ENCODE measurements around the gene UPP1.
"Not testable (repeated sequence)": the region's sequence is repeated elsewhere in the genome, so short reads cannot be mapped to it uniquely, and the experiment has no call there.

Gene UPP1

GRCh38 chr7:48053736-48054135, 35.3 kb upstream of the UPP1 start:
- Histone ChIP-seq H3K36me3 (ENCODE audit: control insufficient read depth in 2 of 2, insufficient read depth in 2 of 2, low read length in 2 of 2) (no peaks in the 10 kb centered on the region), H3K9ac (ENCODE audit: low read length in 2 of 2) (no peak overlapping the region), H3K27me3 (ENCODE audit: control insufficient read depth in 1 of 2, insufficient read depth in 2 of 2, low read length in 2 of 2) (no peaks in the 10 kb centered on the region), H3K4me3 (ENCODE audit: low read length in 2 of 2) (no peak overlapping the region), H3K9me3 (ENCODE audit: control insufficient read depth in 2 of 2, low read length in 2 of 2) (no peaks in the 10 kb centered on the region), H3K4me1 (ENCODE audit: control insufficient read depth, insufficient read depth, low read length) (no peaks in the 10 kb centered on the region), H3K27ac (ENCODE audit: low read length) (no peak overlapping the region)

GRCh38 chr7:48058990-48059389, 30.1 kb upstream of the UPP1 start:
- H3K9me3 ChIP-seq (ENCODE audit: control insufficient read depth in 2 of 2, low read length in 2 of 2): no peaks in the 10 kb centered on the region
- H3K27ac ChIP-seq (ENCODE audit: low read length): no peak overlapping the region
- no peaks in the 10 kb centered on the region for H3K36me3 ChIP-seq (ENCODE audit: control insufficient read depth in 2 of 2, insufficient read depth in 2 of 2, low read length in 2 of 2)
- no peaks in the 10 kb centered on the region for H3K4me1 ChIP-seq (ENCODE audit: control insufficient read depth, insufficient read depth, low read length)
- H3K9ac ChIP-seq (ENCODE audit: low read length in 2 of 2): no peak overlapping the region
- no peaks in the 10 kb centered on the region for H3K27me3 ChIP-seq (ENCODE audit: control insufficient read depth in 1 of 2, insufficient read depth in 2 of 2, low read length in 2 of 2)
- H3K4me3 ChIP-seq (ENCODE audit: low read length in 2 of 2): no peak overlapping the region

- H3K27me3 ChIP-seq (ENCODE audit: control insufficient read depth in 1 of 2, insufficient read depth in 2 of 2, low read length in 2 of 2): no peaks in the 10 kb centered on the region
- no peak overlapping the region for H3K4me3 ChIP-seq (ENCODE audit: low read length in 2 of 2)
- no peaks in the 10 kb centered on the region for H3K36me3 ChIP-seq (ENCODE audit: control insufficient read depth in 2 of 2, insufficient read depth in 2 of 2, low read length in 2 of 2)
- H3K9me3 ChIP-seq (ENCODE audit: control insufficient read depth in 2 of 2, low read length in 2 of 2): no peaks in the 10 kb centered on the region
- no peak overlapping the region for H3K27ac ChIP-seq (ENCODE audit: low read length)
- no peaks in the 10 kb centered on the region for H3K4me1 ChIP-seq (ENCODE audit: control insufficient read depth, insufficient read depth, low read length)
- H3K9ac ChIP-seq (ENCODE audit: low read length in 2 of 2): no peak overlapping the region
Observed at GRCh38 chr7:48059706-48060105, 29.4 kb upstream of the UPP1 start.

DNA sequence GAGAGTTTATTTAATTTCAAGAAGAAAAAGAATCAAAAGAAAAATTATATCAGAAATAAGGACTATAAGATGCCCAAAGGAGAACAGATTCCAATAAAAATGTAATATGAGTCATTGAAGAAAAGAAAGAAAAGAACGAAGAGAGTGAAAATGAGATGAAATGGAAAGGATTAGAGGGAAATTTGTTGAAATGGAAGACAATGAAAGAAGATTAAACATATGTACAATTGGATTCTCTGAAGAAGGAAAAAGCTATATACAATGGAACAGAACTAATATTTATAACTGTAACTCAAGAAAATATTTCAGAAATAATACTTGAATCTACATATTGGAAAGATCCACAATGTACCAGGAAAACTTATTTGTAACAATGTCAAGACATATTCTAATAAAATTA, 25.1 kb upstream of the UPP1 start:
- Histone ChIP-seq H3K9ac (ENCODE audit: low read length in 2 of 2) (no peak overlapping the region), H3K36me3 (ENCODE audit: control insufficient read depth in 2 of 2, insufficient read depth in 2 of 2, low read length in 2 of 2) (no peaks in the 10 kb centered on the region), H3K27ac (ENCODE audit: low read length) (no peak overlapping the region), H3K9me3 (ENCODE audit: control insufficient read depth in 2 of 2, low read length in 2 of 2) (no peaks in the 10 kb centered on the region), H3K4me1 (ENCODE audit: control insufficient read depth, insufficient read depth, low read length) (no peaks in the 10 kb centered on the region), H3K4me3 (ENCODE audit: low read length in 2 of 2) (no peak overlapping the region), H3K27me3 (ENCODE audit: control insufficient read depth in 1 of 2, insufficient read depth in 2 of 2, low read length in 2 of 2) (no peaks in the 10 kb centered on the region)

- Histone ChIP-seq H3K9me3 (ENCODE audit: control insufficient read depth in 2 of 2, low read length in 2 of 2) (peaks cover 0 to 3% of the 10 kb centered on the region in 2 donors), H3K27me3 (ENCODE audit: control insufficient read depth in 1 of 2, insufficient read depth in 2 of 2, low read length in 2 of 2) (no peaks in the 10 kb centered on the region), H3K4me3 (ENCODE audit: low read length in 2 of 2) (no peak overlapping the region), H3K36me3 (ENCODE audit: control insufficient read depth in 2 of 2, insufficient read depth in 2 of 2, low read length in 2 of 2) (no peaks in the 10 kb centered on the region), H3K27ac (ENCODE audit: low read length) (no peak overlapping the region), H3K4me1 (ENCODE audit: control insufficient read depth, insufficient read depth, low read length) (no peaks in the 10 kb centered on the region), H3K9ac (ENCODE audit: low read length in 2 of 2) (no peak overlapping the region)
Observed at GRCh38 chr7:48067475-48067874, 21.6 kb upstream of the UPP1 start.

DNA sequence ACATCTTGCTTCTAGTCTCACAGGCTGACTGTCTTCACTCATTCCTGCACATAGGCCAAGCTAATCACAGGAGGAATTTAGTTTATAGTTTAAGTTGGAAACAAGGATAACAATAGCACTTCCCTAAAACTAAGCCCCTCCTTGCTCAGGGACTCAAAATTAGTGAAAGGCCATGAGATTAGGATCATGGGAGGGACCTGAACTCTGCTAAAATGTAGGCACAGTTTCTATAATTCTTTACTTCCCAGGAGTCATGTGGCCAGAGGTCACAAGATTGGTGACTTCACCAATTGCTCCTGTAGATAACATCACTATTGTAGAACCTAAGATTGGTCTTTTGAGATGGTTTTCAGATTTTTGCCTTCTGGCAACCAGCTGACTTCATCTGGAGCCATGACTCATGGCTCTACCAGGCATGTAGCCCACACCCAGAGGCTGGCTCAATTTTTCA, 14.8 kb upstream of the UPP1 start:
- no peaks in the 10 kb centered on the region for H3K27me3 ChIP-seq (ENCODE audit: control insufficient read depth in 1 of 2, insufficient read depth in 2 of 2, low read length in 2 of 2)
- no peak overlapping the region for H3K9ac ChIP-seq (ENCODE audit: low read length in 2 of 2)
- no peak overlapping the region for H3K27ac ChIP-seq (ENCODE audit: low read length)
- peaks cover 0 to 3% of the 10 kb centered on the region in 2 donors for H3K9me3 ChIP-seq (ENCODE audit: control insufficient read depth in 2 of 2, low read length in 2 of 2)
- H3K4me1 ChIP-seq (ENCODE audit: control insufficient read depth, insufficient read depth, low read length): no peaks in the 10 kb centered on the region
- no peaks in the 10 kb centered on the region for H3K36me3 ChIP-seq (ENCODE audit: control insufficient read depth in 2 of 2, insufficient read depth in 2 of 2, low read length in 2 of 2)
- H3K4me3 ChIP-seq (ENCODE audit: low read length in 2 of 2): no peak overlapping the region

DNA sequence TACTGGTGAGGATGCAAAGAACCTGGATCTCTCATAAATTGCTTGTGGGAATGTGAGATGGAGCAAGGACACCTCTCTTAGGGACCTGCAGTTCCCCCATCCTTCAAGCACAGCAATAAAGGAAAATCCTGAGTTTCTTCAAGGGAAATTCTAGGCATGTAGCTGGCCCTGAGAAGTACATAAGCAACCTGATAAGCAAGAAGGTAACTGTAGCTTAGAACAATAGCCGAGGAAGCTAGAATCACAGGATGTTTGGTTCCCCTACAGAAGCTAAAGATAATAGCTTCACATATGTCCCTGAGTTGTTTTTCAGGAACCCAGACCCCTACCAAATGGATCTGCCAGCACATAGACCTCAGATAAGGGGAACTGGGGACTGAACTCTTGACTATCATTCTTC, 11.6 kb upstream of the UPP1 start:
- Histone ChIP-seq H3K9me3 (ENCODE audit: control insufficient read depth in 2 of 2, low read length in 2 of 2) (no peaks in the 10 kb centered on the region), H3K36me3 (ENCODE audit: control insufficient read depth in 2 of 2, insufficient read depth in 2 of 2, low read length in 2 of 2) (no peaks in the 10 kb centered on the region)

DNA sequence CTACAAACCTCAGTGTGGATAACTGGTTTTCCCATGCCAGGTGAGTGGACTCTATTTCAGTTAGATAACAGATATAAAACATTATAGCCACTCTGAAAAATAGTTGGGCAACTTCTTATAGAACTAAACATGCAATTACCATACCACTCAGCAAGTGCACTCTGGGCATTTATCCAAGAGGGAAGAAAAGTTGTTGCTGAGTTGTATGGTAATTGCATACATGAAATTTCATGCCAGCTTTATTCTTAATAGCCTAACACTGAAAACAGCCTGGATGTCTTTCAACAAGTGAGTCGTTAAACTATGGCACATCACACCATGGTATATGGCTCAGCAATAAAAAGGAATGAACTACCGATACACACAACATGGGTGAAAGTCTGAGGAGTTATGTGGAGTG, 10.6 kb upstream of the UPP1 start:
- H3K9ac ChIP-seq (ENCODE audit: low read length in 2 of 2): no peak overlapping the region
- H3K27me3 ChIP-seq (ENCODE audit: control insufficient read depth in 1 of 2, insufficient read depth in 2 of 2, low read length in 2 of 2): no peaks in the 10 kb centered on the region
- H3K4me3 ChIP-seq (ENCODE audit: low read length in 2 of 2): no peak overlapping the region
- no peaks in the 10 kb centered on the region for H3K36me3 ChIP-seq (ENCODE audit: control insufficient read depth in 2 of 2, insufficient read depth in 2 of 2, low read length in 2 of 2)
- H3K4me1 ChIP-seq (ENCODE audit: control insufficient read depth, insufficient read depth, low read length): no peaks in the 10 kb centered on the region
- no peak overlapping the region for H3K27ac ChIP-seq (ENCODE audit: low read length)
- H3K9me3 ChIP-seq (ENCODE audit: control insufficient read depth in 2 of 2, low read length in 2 of 2): no peaks in the 10 kb centered on the region

More for the DNA sequence above, 11.6 kb upstream of the UPP1 start:
- no peak overlapping the region for H3K9ac ChIP-seq (ENCODE audit: low read length in 2 of 2)
- H3K27ac ChIP-seq (ENCODE audit: low read length): no peak overlapping the region
- H3K27me3 ChIP-seq (ENCODE audit: control insufficient read depth in 1 of 2, insufficient read depth in 2 of 2, low read length in 2 of 2): no peaks in the 10 kb centered on the region
- no peaks in the 10 kb centered on the region for H3K4me1 ChIP-seq (ENCODE audit: control insufficient read depth, insufficient read depth, low read length)
- no peak overlapping the region for H3K4me3 ChIP-seq (ENCODE audit: low read length in 2 of 2)

GRCh38 chr7:48082378-48082777, 6.7 kb upstream of the UPP1 start:
- H3K27me3 ChIP-seq (ENCODE audit: control insufficient read depth in 1 of 2, insufficient read depth in 2 of 2, low read length in 2 of 2); H3K9me3 ChIP-seq (ENCODE audit: control insufficient read depth in 2 of 2, low read length in 2 of 2); H3K27ac ChIP-seq (ENCODE audit: low read length); H3K4me3 ChIP-seq (ENCODE audit: low read length in 2 of 2); H3K9ac ChIP-seq (ENCODE audit: low read length in 2 of 2); H3K4me1 ChIP-seq (ENCODE audit: control insufficient read depth, insufficient read depth, low read length); H3K36me3 ChIP-seq (ENCODE audit: control insufficient read depth in 2 of 2, insufficient read depth in 2 of 2, low read length in 2 of 2): not testable (repeated sequence)

DNA sequence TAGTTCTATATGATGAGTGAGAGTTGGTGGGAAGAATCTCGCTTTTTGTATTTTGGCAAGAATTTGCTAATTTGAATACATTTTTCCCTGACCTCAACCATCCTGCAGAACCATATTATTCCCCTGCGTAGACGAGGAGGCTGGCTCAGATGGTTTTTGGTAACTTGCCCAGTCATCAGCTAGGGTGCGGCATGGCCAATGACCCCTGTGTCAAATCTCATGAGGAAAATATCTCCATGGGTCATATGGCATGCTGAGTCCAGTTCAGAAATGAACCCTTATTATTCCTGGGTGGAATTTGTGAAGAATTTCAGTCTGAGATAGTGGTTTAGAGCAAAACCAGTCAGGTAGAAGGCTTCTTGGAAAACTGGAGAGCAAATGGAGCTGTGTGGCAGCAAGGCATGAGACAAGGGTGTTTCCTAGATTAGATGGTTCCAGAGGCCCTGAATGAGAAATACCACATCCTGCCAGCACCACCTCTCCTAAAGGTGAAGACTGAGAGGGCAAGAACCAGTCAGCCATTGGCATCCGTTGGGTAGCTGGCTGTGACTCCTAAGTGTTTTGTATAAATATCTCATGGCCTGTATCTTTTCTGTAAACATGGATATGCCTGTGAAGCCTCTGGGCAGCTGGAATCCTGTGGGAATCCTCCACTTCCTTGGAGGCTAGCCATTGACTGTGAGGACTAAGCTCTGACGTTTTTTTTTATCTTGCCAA, 5.8 kb upstream of the UPP1 start:
- H3K9ac ChIP-seq (ENCODE audit: low read length in 2 of 2): no peak overlapping the region
- H3K27ac ChIP-seq (ENCODE audit: low read length): no peak overlapping the region
- no peaks in the 10 kb centered on the region for H3K9me3 ChIP-seq (ENCODE audit: control insufficient read depth in 2 of 2, low read length in 2 of 2)
- H3K36me3 ChIP-seq (ENCODE audit: control insufficient read depth in 2 of 2, insufficient read depth in 2 of 2, low read length in 2 of 2): no peaks in the 10 kb centered on the region
- H3K4me1 ChIP-seq (ENCODE audit: control insufficient read depth, insufficient read depth, low read length): peaks cover under 1% of the 10 kb centered on the region
- no peaks in the 10 kb centered on the region for H3K27me3 ChIP-seq (ENCODE audit: control insufficient read depth in 1 of 2, insufficient read depth in 2 of 2, low read length in 2 of 2)
- no peak overlapping the region for H3K4me3 ChIP-seq (ENCODE audit: low read length in 2 of 2)

DNA sequence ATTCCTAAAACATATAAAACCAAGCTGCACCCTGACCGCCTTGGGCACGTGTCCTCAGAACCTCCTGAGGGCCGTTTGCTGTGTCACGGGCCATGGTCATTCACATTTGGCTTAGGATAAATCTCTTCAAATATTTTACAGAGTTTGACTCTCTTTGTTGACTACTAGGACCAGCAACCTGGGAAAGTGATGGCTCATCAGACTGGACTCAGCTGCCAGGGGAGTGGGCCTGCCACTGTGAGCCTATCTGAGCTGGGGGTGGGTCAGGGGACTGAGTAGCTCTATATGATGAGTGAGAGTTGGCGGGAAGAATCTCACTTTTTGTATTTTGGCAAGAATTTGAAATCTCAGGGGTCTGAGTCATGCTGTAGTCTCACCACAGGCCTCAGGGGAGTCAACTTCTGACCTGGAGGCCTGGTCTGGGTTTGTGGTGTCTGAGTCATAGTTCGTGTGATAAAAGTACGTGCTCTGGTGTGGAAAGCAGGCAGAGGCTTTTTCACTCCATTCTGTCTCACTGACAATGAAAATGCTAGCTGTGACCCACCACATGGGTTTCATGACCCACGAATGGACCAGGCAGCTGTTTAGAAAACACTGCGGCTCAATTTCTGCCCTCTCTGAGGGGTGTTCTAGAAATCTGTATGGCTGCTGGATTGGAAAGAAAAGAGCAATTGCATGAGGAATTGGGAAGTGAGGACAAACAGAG, 4.2 kb upstream of the UPP1 start:
- Histone ChIP-seq H3K4me3 (ENCODE audit: low read length in 2 of 2) (no peak overlapping the region), H3K27ac (ENCODE audit: low read length) (no peak overlapping the region), H3K27me3 (ENCODE audit: control insufficient read depth in 1 of 2, insufficient read depth in 2 of 2, low read length in 2 of 2) (no peaks in the 10 kb centered on the region), H3K4me1 (ENCODE audit: control insufficient read depth, insufficient read depth, low read length) (peaks cover 5% of the 10 kb centered on the region), H3K36me3 (ENCODE audit: control insufficient read depth in 2 of 2, insufficient read depth in 2 of 2, low read length in 2 of 2) (no peaks in the 10 kb centered on the region), H3K9me3 (ENCODE audit: control insufficient read depth in 2 of 2, low read length in 2 of 2) (no peaks in the 10 kb centered on the region), H3K9ac (ENCODE audit: low read length in 2 of 2) (no peak overlapping the region)

All from stomach smooth muscle (tissue), 2 donors.